Measurements from ENCODE around the gene CST9.

The CST9 gene

GRCh38 chr20:23554401-23554800 lies 51.3 kb downstream of the CST9 start:
- DNase-seq (ENCODE audit: low read depth in 3 of 3, low spot score in 1 of 3), result no peak

Measured in stimulated activated CD4-positive, alpha-beta T cell treated with anti-CD3 and anti-CD28 coated beads, TNF-alpha, amount 100 ng/mL, for 1 hour (primary cell).